Measurements from ENCODE around the gene TMBIM4. TPM values are rescaled to one million over a fixed set of nuclear protein-coding genes. Genes with fewer than 3 reads are reported as not detected.
A peak's percentile ranks its signal among the peaks of the same experiment; 100 is the strongest.
"Not testable (repeated sequence)": the region's sequence is repeated elsewhere in the genome, so short reads cannot be mapped to it uniquely, and the experiment has no call there.

The TMBIM4 gene
- total and polyA plus RNA-seq, 2 experiments from 2014 or later: 59.6 to 63.6 TPM

DNA sequence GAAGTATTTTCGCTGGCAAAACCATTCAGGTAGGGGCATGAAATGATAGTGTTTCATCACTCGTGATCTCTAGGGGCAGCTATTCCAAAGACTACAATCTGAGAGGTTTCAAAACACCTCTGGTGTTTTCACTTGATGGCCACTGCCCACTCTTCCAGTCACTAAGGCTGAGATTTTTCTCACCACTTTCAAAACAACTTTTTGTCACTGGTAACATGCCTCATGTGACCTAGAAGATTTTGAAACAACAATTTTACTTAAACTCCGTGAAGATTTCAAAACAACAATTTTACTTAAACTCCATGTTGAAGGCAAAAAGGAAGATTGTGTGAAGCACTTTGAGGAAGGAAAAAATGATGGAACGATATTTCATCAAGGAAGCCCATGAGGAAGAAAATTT, 18.0 kb upstream of the TMBIM4 start:
- no peak overlapping the region for H2AFZ ChIP-seq
- peak overlapping the region; percentile 71; the same call in 1 of the 3 replicates for H3K4me3 Mint-ChIP-seq
- H3K4me3 ChIP-seq: no peak overlapping the region
- no peak overlapping the region for H3K27ac Mint-ChIP-seq
- peaks cover 45% of the 10 kb centered on the region for H3K27me3 Mint-ChIP-seq (ENCODE audit: insufficient read depth, low read depth, poor library complexity)
- ATAC-seq (no peak), DNase-seq (ENCODE audit: low spot score) (no peak)
- H3K36me3 ChIP-seq (ENCODE audit: insufficient read depth): no peaks in the 10 kb centered on the region
- no peak for TF ChIP-seq STAT1 (IDR thresholded peaks at IDR 0.05; ENCODE audit: unreplicated experiment)
- TF ChIP-seq NANOG (IDR thresholded peaks at IDR 0.05; ENCODE audit: borderline replicate concordance): no peak
- TF ChIP-seq EZH2phosphoT487 (IDR thresholded peaks at IDR 0.05; ENCODE audit: unreplicated experiment): no peak
- H3K27me3 ChIP-seq (ENCODE audit: insufficient read depth): peaks cover 47% of the 10 kb centered on the region
- H3F3A ChIP-seq (replicated peaks; ENCODE audit: low read depth): no peaks in the 10 kb centered on the region
- no peak overlapping the region for H3K27ac ChIP-seq (ENCODE audit: low read depth)
- 0 out of 2 replicates have a peak, but pooled peaks cover 3% of the 10 kb centered on the region for H3K9me2 ChIP-seq (ENCODE audit: insufficient read depth)
- H3K4me1 ChIP-seq (ENCODE audit: insufficient read depth): 0 out of 2 replicates have a peak, but pooled peaks cover 7% of the 10 kb centered on the region
- no peaks in the 10 kb centered on the region for H3K4me1 Mint-ChIP-seq
- H3K9me3 Mint-ChIP-seq: peaks cover 3% of the 10 kb centered on the region; the same call in 1 of the 3 replicates
- H4K20me1 ChIP-seq (replicated peaks; ENCODE audit: insufficient read depth): no peaks in the 10 kb centered on the region
- H3K36me3 Mint-ChIP-seq (ENCODE audit: low read depth): no peaks in the 10 kb centered on the region; the same call in 2 of the 3 replicates
- H3K4me2 ChIP-seq: no peak overlapping the region
- H3K79me2 ChIP-seq (replicated peaks; ENCODE audit: insufficient read depth): no peaks in the 10 kb centered on the region

- no peak overlapping the region for H3K27ac Mint-ChIP-seq
- DNase-seq (ENCODE audit: low spot score) (no peak), ATAC-seq (no peak)
- H3K36me3 Mint-ChIP-seq (ENCODE audit: low read depth): no peaks in the 10 kb centered on the region; the same call in 2 of the 3 replicates
- H3K9me3 Mint-ChIP-seq: peaks cover 3% of the 10 kb centered on the region; the same call in 1 of the 3 replicates
- Histone ChIP-seq H3K27ac (ENCODE audit: low read depth) (no peak overlapping the region), H3K4me2 (no peak overlapping the region), H3K36me3 (ENCODE audit: insufficient read depth) (no peaks in the 10 kb centered on the region), H3F3A (replicated peaks; ENCODE audit: low read depth) (no peaks in the 10 kb centered on the region), H3K27me3 (ENCODE audit: insufficient read depth) (peaks cover 47% of the 10 kb centered on the region), H2AFZ (no peak overlapping the region), H4K20me1 (replicated peaks; ENCODE audit: insufficient read depth) (no peaks in the 10 kb centered on the region), H3K9me2 (ENCODE audit: insufficient read depth) (0 out of 2 replicates have a peak, but pooled peaks cover 3% of the 10 kb centered on the region), H3K4me1 (ENCODE audit: insufficient read depth) (0 out of 2 replicates have a peak, but pooled peaks cover 7% of the 10 kb centered on the region), H3K79me2 (replicated peaks; ENCODE audit: insufficient read depth) (no peaks in the 10 kb centered on the region), H3K4me3 (no peak overlapping the region)
- TF ChIP-seq JUNB (IDR thresholded peaks at IDR 0.05; ENCODE audit: unreplicated experiment) (no peak), EZH2phosphoT487 (IDR thresholded peaks at IDR 0.05; ENCODE audit: unreplicated experiment) (no peak), POLR2AphosphoS5 (IDR thresholded peaks at IDR 0.05; ENCODE audit: low read depth) (no peak), STAT1 (IDR thresholded peaks at IDR 0.05; ENCODE audit: unreplicated experiment) (no peak), ZNF114 (CRISPR knock-in tag; IDR thresholded peaks at IDR 0.05) (no peak)
- TF ChIP-seq, protein P1, sequence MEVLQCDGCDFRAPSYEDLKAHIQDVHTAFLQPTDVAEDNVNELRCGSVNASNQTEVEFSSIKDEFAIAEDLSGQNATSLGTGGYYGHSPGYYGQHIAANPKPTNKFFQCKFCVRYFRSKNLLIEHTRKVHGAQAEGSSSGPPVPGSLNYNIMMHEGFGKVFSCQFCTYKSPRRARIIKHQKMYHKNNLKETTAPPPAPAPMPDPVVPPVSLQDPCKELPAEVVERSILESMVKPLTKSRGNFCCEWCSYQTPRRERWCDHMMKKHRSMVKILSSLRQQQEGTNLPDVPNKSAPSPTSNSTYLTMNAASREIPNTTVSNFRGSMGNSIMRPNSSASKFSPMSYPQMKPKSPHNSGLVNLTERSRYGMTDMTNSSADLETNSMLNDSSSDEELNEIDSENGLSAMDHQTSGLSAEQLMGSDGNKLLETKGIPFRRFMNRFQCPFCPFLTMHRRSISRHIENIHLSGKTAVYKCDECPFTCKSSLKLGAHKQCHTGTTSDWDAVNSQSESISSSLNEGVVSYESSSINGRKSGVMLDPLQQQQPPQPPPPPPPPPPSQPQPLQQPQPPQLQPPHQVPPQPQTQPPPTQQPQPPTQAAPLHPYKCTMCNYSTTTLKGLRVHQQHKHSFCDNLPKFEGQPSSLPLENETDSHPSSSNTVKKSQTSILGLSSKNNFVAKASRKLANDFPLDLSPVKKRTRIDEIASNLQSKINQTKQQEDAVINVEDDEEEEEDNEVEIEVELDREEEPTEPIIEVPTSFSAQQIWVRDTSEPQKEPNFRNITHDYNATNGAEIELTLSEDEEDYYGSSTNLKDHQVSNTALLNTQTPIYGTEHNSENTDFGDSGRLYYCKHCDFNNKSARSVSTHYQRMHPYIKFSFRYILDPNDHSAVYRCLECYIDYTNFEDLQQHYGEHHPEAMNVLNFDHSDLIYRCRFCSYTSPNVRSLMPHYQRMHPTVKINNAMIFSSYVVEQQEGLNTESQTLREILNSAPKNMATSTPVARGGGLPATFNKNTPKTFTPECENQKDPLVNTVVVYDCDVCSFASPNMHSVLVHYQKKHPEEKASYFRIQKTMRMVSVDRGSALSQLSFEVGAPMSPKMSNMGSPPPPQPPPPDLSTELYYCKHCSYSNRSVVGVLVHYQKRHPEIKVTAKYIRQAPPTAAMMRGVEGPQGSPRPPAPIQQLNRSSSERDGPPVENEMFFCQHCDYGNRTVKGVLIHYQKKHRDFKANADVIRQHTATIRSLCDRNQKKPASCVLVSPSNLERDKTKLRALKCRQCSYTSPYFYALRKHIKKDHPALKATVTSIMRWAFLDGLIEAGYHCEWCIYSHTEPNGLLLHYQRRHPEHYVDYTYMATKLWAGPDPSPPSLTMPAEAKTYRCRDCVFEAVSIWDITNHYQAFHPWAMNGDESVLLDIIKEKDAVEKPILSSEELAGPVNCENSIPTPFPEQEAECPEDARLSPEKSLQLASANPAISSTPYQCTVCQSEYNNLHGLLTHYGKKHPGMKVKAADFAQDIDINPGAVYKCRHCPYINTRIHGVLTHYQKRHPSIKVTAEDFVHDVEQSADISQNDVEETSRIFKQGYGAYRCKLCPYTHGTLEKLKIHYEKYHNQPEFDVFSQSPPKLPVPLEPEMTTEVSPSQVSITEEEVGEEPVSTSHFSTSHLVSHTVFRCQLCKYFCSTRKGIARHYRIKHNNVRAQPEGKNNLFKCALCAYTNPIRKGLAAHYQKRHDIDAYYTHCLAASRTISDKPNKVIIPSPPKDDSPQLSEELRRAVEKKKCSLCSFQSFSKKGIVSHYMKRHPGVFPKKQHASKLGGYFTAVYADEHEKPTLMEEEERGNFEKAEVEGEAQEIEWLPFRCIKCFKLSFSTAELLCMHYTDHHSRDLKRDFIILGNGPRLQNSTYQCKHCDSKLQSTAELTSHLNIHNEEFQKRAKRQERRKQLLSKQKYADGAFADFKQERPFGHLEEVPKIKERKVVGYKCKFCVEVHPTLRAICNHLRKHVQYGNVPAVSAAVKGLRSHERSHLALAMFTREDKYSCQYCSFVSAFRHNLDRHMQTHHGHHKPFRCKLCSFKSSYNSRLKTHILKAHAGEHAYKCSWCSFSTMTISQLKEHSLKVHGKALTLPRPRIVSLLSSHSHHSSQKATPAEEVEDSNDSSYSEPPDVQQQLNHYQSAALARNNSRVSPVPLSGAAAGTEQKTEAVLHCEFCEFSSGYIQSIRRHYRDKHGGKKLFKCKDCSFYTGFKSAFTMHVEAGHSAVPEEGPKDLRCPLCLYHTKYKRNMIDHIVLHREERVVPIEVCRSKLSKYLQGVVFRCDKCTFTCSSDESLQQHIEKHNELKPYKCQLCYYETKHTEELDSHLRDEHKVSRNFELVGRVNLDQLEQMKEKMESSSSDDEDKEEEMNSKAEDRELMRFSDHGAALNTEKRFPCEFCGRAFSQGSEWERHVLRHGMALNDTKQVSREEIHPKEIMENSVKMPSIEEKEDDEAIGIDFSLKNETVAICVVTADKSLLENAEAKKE (CRISPR knock-in tag; IDR thresholded peaks at IDR 0.05): no peak
- TF ChIP-seq, protein P2, sequence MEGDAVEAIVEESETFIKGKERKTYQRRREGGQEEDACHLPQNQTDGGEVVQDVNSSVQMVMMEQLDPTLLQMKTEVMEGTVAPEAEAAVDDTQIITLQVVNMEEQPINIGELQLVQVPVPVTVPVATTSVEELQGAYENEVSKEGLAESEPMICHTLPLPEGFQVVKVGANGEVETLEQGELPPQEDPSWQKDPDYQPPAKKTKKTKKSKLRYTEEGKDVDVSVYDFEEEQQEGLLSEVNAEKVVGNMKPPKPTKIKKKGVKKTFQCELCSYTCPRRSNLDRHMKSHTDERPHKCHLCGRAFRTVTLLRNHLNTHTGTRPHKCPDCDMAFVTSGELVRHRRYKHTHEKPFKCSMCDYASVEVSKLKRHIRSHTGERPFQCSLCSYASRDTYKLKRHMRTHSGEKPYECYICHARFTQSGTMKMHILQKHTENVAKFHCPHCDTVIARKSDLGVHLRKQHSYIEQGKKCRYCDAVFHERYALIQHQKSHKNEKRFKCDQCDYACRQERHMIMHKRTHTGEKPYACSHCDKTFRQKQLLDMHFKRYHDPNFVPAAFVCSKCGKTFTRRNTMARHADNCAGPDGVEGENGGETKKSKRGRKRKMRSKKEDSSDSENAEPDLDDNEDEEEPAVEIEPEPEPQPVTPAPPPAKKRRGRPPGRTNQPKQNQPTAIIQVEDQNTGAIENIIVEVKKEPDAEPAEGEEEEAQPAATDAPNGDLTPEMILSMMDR (conservative IDR thresholded peaks at IDR 0.05; ENCODE audit: low read depth in 2 of 2): no peak
- no peaks in the 10 kb centered on the region for H3K4me1 Mint-ChIP-seq
- H3K4me3 Mint-ChIP-seq: no peak overlapping the region
- peaks cover 45% of the 10 kb centered on the region for H3K27me3 Mint-ChIP-seq (ENCODE audit: insufficient read depth, low read depth, poor library complexity)
Measured at GRCh38 chr12:66187036-66187435, 17.2 kb upstream of the TMBIM4 start.

DNA sequence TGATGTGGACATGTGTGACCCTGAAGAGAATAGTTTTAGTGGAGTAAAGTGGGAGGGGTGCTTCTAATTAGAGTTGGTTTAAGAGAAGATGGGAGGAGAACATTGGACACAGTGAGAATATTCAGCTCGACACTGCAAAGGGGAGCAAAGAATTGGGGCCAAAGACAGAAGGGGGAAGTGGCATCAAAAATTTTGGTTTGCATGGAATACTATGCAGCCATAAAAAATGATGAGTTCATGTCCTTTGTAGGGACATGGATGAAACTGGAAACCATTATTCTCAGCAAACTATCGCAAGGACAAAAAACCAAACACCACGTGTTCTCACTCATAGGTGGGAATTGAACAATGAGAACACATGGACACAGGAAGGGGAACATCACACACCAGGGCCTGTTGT, 15.0 kb upstream of the TMBIM4 start:
- not testable (repeated sequence) for H3K36me3 ChIP-seq (ENCODE audit: insufficient read depth); DNase-seq (ENCODE audit: low spot score); H3F3A ChIP-seq (replicated peaks; ENCODE audit: low read depth); H3K4me3 ChIP-seq; ATAC-seq; H3K36me3 Mint-ChIP-seq (ENCODE audit: low read depth); H3K9me2 ChIP-seq (ENCODE audit: insufficient read depth); H3K4me2 ChIP-seq; H3K4me1 ChIP-seq (ENCODE audit: insufficient read depth); H3K4me3 Mint-ChIP-seq; H3K27ac Mint-ChIP-seq; H3K4me1 Mint-ChIP-seq; H3K79me2 ChIP-seq (replicated peaks; ENCODE audit: insufficient read depth); H4K20me1 ChIP-seq (replicated peaks; ENCODE audit: insufficient read depth); H2AFZ ChIP-seq; H3K9me3 Mint-ChIP-seq; H3K27ac ChIP-seq (ENCODE audit: low read depth)
- H3K27me3 ChIP-seq (ENCODE audit: insufficient read depth): peaks cover 32% of the 10 kb centered on the region
- H3K27me3 Mint-ChIP-seq (ENCODE audit: insufficient read depth, low read depth, poor library complexity): peaks cover 28% of the 10 kb centered on the region
